H9 (cell line): ENCODE data around the gene MYMX. TPM values are rescaled to one million over a fixed set of nuclear protein-coding genes. Genes with fewer than 3 reads are reported as not detected.

Experiments used
- DNase-seq: peaks from one replicate; pipeline ENCODE4 v3.0.0-alpha.2; 2017
- H2AFZ ChIP-seq: one replicate; pipeline ENCODE4 v1.6.1; 2013; ENCODE audit warnings: mild to moderate bottlenecking, low read length, control low read depth, moderate library complexity
- H2AK5ac ChIP-seq: 2 replicates; pipeline ENCODE4 v1.6.1; 2013; ENCODE audit warnings: low read length, control low read depth, mixed read lengths; ENCODE audit not compliant: insufficient read length
- H2BK120ac ChIP-seq: one replicate; pipeline ENCODE4 v1.6.1; 2013; ENCODE audit warnings: low read depth, mild to moderate bottlenecking, low read length, control low read depth, inconsistent platforms; ENCODE audit not compliant: poor library complexity, severe bottlenecking
- H2BK12ac ChIP-seq: 2 replicates; pipeline ENCODE4 v1.6.1; 2013; ENCODE audit warnings: low read length, control low read depth, mixed read lengths, low read depth; ENCODE audit not compliant: insufficient read length
- H2BK15ac ChIP-seq: 2 replicates; pipeline ENCODE4 v1.6.1; 2013; ENCODE audit warnings: low read depth, low read length, control low read depth
- H2BK20ac ChIP-seq: one replicate; pipeline ENCODE4 v1.6.1; 2013; ENCODE audit warnings: low read depth, mild to moderate bottlenecking, low read length, control low read depth, inconsistent platforms; ENCODE audit not compliant: poor library complexity, severe bottlenecking
- H2BK5ac ChIP-seq: 2 replicates; pipeline ENCODE4 v1.6.1; 2013; ENCODE audit warnings: low read length, control low read depth, mixed read lengths; ENCODE audit not compliant: insufficient read length
- H3K14ac ChIP-seq: 2 replicates; pipeline ENCODE4 v1.6.1; 2013; ENCODE audit warnings: low read length, control low read depth; ENCODE audit not compliant: insufficient read depth
- H3K18ac ChIP-seq: 2 replicates; pipeline ENCODE4 v1.6.1; 2013; ENCODE audit warnings: low read depth, mild to moderate bottlenecking, mixed read lengths, low read length, control low read depth; ENCODE audit not compliant: insufficient read length
- H3K23ac ChIP-seq: 2 replicates; pipeline ENCODE4 v1.6.1; 2013; ENCODE audit warnings: low read length, control low read depth, mixed read lengths, low read depth; ENCODE audit not compliant: insufficient read length
- H3K23me2 ChIP-seq: 2 replicates; pipeline ENCODE4 v1.6.1; 2013; ENCODE audit warnings: low read depth, mild to moderate bottlenecking, mixed read lengths, low read length, control low read depth; ENCODE audit not compliant: insufficient read length, poor library complexity, severe bottlenecking
- H3K27ac ChIP-seq: 2 replicates; pipeline ENCODE4 v1.5.1; 2013; ENCODE audit warnings: low read length, control low read depth, mixed read lengths, low read depth; ENCODE audit not compliant: insufficient read length
- H3K27me3 ChIP-seq: 2 replicates; pipeline ENCODE4 v1.6.1; 2013; ENCODE audit warnings: low read length, control low read depth, inconsistent platforms; ENCODE audit not compliant: insufficient read depth
- H3K4ac ChIP-seq: 2 replicates; pipeline ENCODE4 v1.6.1; 2013; ENCODE audit warnings: low read depth, mild to moderate bottlenecking, control low read depth, inconsistent platforms, low read length, moderate library complexity
- H3K4me1 ChIP-seq: 2 replicates; pipeline ENCODE4 v1.6.1; 2013; ENCODE audit warnings: low read length, control low read depth, inconsistent platforms; ENCODE audit not compliant: insufficient read depth
- H3K4me2 ChIP-seq: 2 replicates; pipeline ENCODE4 v1.6.1; 2013; ENCODE audit warnings: low read length, control low read depth, mixed read lengths; ENCODE audit not compliant: insufficient read length, insufficient read depth
- H3K56ac ChIP-seq: 2 replicates; pipeline ENCODE4 v1.6.1; 2013; ENCODE audit warnings: low read depth, mild to moderate bottlenecking, mixed read lengths, low read length, control low read depth; ENCODE audit not compliant: insufficient read length
- H3K79me1 ChIP-seq: 2 replicates; pipeline ENCODE4 v1.6.1; 2013; ENCODE audit warnings: low read depth, mild to moderate bottlenecking, moderate library complexity, low read length, control low read depth, inconsistent platforms; ENCODE audit not compliant: insufficient read depth, poor library complexity, severe bottlenecking
- H3K79me2 ChIP-seq: 2 replicates; pipeline ENCODE4 v1.6.1; 2013; ENCODE audit warnings: low read length, control low read depth, inconsistent platforms; ENCODE audit not compliant: insufficient read depth
- H3K9ac ChIP-seq: 2 replicates; pipeline ENCODE4 v1.6.1; 2013; ENCODE audit warnings: low read length, control low read depth, mixed read lengths; ENCODE audit not compliant: insufficient read length; ENCODE audit errors: extremely low read depth
- H3K9me3 ChIP-seq: one replicate; pipeline ENCODE4 v1.6.1; 2013; ENCODE audit warnings: low read depth, low read length, inconsistent platforms; ENCODE audit not compliant: control insufficient read depth
- H3T11ph ChIP-seq: one replicate; pipeline ENCODE4 v1.6.1; 2013; ENCODE audit warnings: mild to moderate bottlenecking, low read length, control low read depth, inconsistent platforms
- H4K20me1 ChIP-seq: one replicate; pipeline ENCODE4 v1.6.1; 2013; ENCODE audit not compliant: control insufficient read depth, insufficient read length, insufficient read depth
- H4K5ac ChIP-seq: 2 replicates; pipeline ENCODE4 v1.6.1; 2013; ENCODE audit warnings: low read depth, mild to moderate bottlenecking, mixed read lengths, low read length, control low read depth; ENCODE audit not compliant: insufficient read length
- H4K8ac ChIP-seq: replicated peaks from 2 replicates; pipeline ENCODE4 v1.6.1; 2013; ENCODE audit warnings: low read length, control low read depth, mixed read lengths, low read depth; ENCODE audit not compliant: insufficient read length
- H4K91ac ChIP-seq: 2 replicates; pipeline ENCODE4 v1.6.1; 2013; ENCODE audit warnings: low read depth, mild to moderate bottlenecking, moderate library complexity, mixed read lengths, low read length, control low read depth; ENCODE audit not compliant: insufficient read length
- H3K27ac Mint-ChIP-seq, 3 experiments: 2 replicates in 2 of 3; 3 replicates in 1 of 3; pipeline ENCODE4 v1.8.0; 2020 to 2021; ENCODE audit warnings: mixed read lengths in 3 of 3, mild to moderate bottlenecking in 1 of 3, moderate library complexity in 1 of 3
- H3K27me3 Mint-ChIP-seq: 2 replicates; pipeline ENCODE4 v1.8.0; 2021; ENCODE audit warnings: low read depth, mild to moderate bottlenecking, moderate library complexity, mixed read lengths
- H3K36me3 Mint-ChIP-seq, 3 experiments: 2 replicates in 2 of 3; 3 replicates in 1 of 3; pipeline ENCODE4 v1.8.0; 2020 to 2021; ENCODE audit warnings: low read depth in 3 of 3, mixed read lengths in 3 of 3; ENCODE audit not compliant: insufficient read depth in 1 of 3
- H3K4me1 Mint-ChIP-seq, 2 experiments: 2 replicates each; pipeline ENCODE4 v1.8.0; 2020; ENCODE audit warnings: mixed read lengths in 2 of 2
- H3K4me3 Mint-ChIP-seq, 2 experiments: 2 replicates in 1 of 2; 3 replicates in 1 of 2; pipeline ENCODE4 v1.8.0; 2020 to 2021; ENCODE audit warnings: mild to moderate bottlenecking in 2 of 2, mixed read lengths in 2 of 2, moderate library complexity in 1 of 2
- H3K9me3 Mint-ChIP-seq, 2 experiments: 2 replicates in 1 of 2; 3 replicates in 1 of 2; pipeline ENCODE4 v1.8.0; 2020; ENCODE audit warnings: mild to moderate bottlenecking in 2 of 2, mixed read lengths in 2 of 2, moderate library complexity in 1 of 2
- CTCF ChIP-seq: fragments of 200-600 bp; sonication (generic); conservative IDR thresholded peaks from 3 replicates; pipeline ENCODE4 v1.8.0; 2021; ENCODE audit warnings: antibody characterized with exemption, mild to moderate bottlenecking
- WGBS: extraction: QIAGEN DNeasy Blood & Tissue Kit; methylation state at CpG from one replicate; pipeline ENCODE4 v1.1.7; 2013; ENCODE audit warnings: missing lambda C conversion rate, low lambda C conversion rate, mixed read lengths; ENCODE audit not compliant: insufficient read length; ENCODE audit errors: extremely low coverage; 5-methylcytosine and 5-hydroxymethylcytosine counted together
- total RNA-seq: library from RNA; stranded (reverse); gene quantifications from 2 replicates; pipeline ENCODE4 v1.2.1, GENCODE V29; 2021

The MYMX gene
- total RNA-seq, 1 experiment from 2014 or later, result 1.1 TPM

DNA sequence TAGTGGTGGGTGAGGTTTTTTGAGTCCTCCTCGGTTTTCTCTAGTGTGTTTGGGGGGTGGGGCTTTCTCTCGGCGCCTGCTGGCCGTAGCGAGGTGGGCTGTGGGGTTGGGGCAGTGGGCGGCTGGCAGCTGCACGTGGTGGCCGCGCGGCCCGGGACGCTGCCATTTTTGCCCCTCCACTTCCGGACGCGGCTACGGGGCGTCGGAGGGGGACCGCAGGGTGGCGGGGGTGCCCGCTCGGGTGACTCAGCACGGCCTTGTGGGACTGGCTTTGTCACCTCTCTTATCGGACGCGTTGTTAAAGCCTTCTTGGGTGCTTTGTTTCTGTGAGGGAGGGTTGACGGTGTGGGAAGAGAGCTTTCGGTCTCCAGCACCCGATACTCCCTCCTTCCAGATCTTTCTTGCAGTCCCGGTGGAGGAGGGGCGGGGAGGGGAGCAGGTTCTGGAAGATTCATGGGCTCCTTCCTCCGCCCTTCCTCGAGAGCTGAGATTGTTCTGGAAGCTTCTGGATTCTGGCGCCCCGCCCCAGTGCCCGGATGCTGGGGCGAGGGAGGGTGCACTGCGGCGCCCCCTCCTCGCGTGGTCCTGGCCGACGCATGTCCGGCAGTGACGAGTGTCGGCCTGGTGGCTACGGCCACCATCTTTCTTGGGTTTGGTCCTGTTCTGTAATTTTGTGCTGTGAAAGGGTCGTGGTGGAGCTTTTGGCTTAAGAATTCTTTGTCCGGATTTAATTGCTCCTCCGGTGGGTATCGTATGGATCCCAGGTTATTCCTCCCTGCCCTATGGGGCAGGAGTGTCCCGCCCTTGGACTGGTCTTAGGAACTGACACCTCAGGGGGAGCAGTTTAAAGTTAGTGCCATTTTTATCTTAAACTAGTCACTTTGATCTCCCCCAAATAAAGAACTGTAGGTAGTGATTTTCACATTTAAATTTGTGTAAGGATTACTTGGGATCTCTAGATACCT, 30.9 kb downstream of the MYMX start:
- no peak overlapping the region for H2BK5ac ChIP-seq
- H3T11ph ChIP-seq, result no peak overlapping the region
- no peak overlapping the region for H2BK120ac ChIP-seq
- peaks cover 3 to 4% of the 10 kb centered on the region in 2 experiments; a peak in 3 of 5 replicates for H3K9me3 Mint-ChIP-seq
- peak overlapping the region; percentile 76 for H3K4me2 ChIP-seq
- no CpG with 5 or more reads among the region's 52 CpGs for WGBS
- no peak overlapping the region for H2BK15ac ChIP-seq
- peak overlapping the region; percentile 64 for H3K18ac ChIP-seq
- H3K27ac ChIP-seq, result no peak overlapping the region
- DNase-seq, result no peak
- no peak overlapping the region for H2AFZ ChIP-seq
- no peak overlapping the region for H2BK20ac ChIP-seq
- H3K9me3 ChIP-seq, result no peaks in the 10 kb centered on the region
- peak overlapping the region; percentile 98 for H3K9ac ChIP-seq
- H3K23ac ChIP-seq, result no peak overlapping the region
- H3K27me3 ChIP-seq, result no peaks in the 10 kb centered on the region
- H3K4me3 Mint-ChIP-seq, result peak overlapping the region; percentile 99 to 100
- no peak overlapping the region for H4K8ac ChIP-seq
- no peaks in the 10 kb centered on the region for H3K79me1 ChIP-seq
- peaks cover 12% of the 10 kb centered on the region; the same call in 1 of the 2 replicates for H3K4me1 ChIP-seq
- peaks cover 10% of the 10 kb centered on the region for H3K23me2 ChIP-seq
- no peak overlapping the region for H4K91ac ChIP-seq
- H3K4ac ChIP-seq, result no peak overlapping the region; the same call in 1 of the 2 replicates
- no peak overlapping the region for H3K56ac ChIP-seq
- TF ChIP-seq CTCF, result no peak
- no peak overlapping the region for H2BK12ac ChIP-seq
- H4K5ac ChIP-seq, result no peak overlapping the region
- peaks cover 52 to 58% (median 56%) of the 10 kb centered on the region in 3 experiments for H3K36me3 Mint-ChIP-seq
- H3K27me3 Mint-ChIP-seq, result peaks cover 12% of the 10 kb centered on the region
- peaks cover 27% of the 10 kb centered on the region for H3K79me2 ChIP-seq
- H3K14ac ChIP-seq, result peak overlapping the region; percentile 86
- no peak overlapping the region for H2AK5ac ChIP-seq
- H4K20me1 ChIP-seq, result no peaks in the 10 kb centered on the region
- peaks cover 40 to 43% of the 10 kb centered on the region in 2 experiments for H3K4me1 Mint-ChIP-seq
- peak overlapping the region; percentile 97 to 100 (median 98) for H3K27ac Mint-ChIP-seq
